Endometrial microvascular endothelial cells (primary cell): ENCODE measurements around the gene FAM20B. TPM values are rescaled to one million over a fixed set of nuclear protein-coding genes. Genes with fewer than 3 reads are reported as not detected.

Source experiments
- in situ Hi-C: cut with HindIII; loops from 2 replicates; pipeline ENCODE4 v1.10.0; 2017; ENCODE audit warnings: low sequenced_read_pairs, low pct_unique_long_range_greater_than_20kb; ENCODE audit errors: inconsistent ontology term
- total RNA-seq: library from RNA; depleted of rRNA; stranded (reverse); fragments of >200 nt; gene quantifications from one replicate; pipeline ENCODE4 v1.2.3, GENCODE V29; 2015; ENCODE audit errors: inconsistent ontology term

The FAM20B gene
- total RNA-seq, 1 donor from 2014 or later: 32.0 TPM

DNA sequence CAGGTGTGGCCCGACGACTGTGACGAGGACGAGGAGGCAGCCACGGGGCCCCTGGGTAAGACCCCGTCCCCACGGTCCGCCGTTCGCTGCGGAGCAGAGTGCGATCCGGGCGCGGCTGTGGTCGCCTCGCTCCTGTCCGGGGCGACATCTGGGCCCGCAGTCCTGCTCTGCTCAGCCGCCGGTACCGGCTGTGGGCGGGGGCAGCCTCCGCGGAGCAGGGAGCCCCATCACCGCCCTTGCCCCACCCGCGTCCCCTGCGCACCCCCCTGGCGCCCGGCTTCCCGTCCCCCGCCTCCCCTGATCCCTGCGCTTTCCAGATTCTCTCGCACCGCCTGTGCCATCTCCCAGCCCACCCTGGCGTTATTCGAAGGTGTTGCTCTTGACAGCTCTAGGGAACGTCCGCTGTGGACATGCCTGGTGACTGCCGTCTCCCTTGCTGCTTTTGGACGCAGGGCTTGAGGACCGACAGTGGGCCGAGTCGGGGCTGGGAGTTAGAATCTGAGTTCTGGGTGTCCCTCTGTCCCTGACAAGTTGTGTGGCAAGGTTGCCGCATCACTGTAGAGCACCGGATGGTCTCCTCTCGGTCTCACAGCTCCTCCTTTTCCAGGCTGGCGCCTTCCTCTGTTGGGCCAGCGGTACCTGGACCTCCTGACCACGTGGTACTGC lies 56.8 kb downstream of the FAM20B start:
- in situ Hi-C loops: no loop called here

DNA sequence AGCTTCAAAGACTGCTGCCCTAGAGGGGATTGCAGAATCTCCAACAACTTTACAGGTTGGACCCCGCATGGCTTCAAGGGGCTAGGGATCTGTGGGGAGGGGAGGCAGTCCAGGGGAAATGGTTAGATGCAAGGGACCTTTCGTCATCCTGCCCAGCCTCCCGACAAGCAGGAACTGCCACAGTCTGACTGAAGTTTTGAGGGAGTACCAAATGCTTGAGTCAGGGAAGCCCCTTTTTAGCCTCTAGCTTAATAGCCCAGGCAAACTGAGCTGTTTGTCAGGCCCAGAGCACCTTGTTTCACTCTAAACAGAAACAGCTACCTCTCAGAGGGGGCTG lies 57.3 kb downstream of the FAM20B start:
- in situ Hi-C loops: no loop called here

DNA sequence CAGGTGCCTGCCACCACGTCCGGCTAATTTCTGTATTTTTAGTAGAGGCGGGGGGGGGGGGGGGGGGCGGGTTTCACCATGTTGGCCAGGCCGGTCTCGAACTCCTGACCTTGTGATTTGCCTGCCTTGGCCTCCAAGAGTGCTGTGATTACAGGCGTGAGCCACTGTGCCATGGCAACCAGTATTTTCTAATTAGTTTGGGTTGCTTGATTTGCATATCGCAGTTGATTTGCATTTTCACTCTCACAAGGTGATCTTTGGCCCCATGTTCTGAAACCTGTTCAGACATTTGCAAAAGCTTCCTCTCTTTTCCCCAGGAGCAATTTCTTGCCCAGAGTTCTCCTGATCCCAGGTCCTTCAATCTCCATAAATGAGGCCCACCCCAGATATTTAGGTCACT lies 57.8 kb downstream of the FAM20B start:
- in situ Hi-C loops: no loop called here

DNA sequence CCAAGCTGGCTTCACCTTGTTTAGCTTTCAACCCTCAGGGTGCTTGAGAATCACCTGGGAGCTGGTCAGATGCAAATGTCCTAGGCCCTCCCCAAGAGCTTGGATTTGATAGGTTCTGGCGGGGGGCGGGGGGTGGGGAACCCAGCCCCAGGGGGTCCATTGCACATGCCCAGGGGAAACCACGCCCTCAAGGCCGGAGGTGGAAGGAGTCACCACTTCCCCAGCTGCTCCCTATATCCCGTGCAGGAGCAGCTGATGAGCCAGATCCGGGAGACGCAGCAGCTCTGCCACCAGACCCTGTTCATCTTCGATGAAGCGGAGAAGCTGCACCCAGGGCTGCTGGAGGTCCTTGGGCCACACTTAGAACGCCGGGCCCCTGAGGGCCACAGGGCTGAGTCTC lies 62.0 kb downstream of the FAM20B start:
- in situ Hi-C loops: no loop called here

DNA sequence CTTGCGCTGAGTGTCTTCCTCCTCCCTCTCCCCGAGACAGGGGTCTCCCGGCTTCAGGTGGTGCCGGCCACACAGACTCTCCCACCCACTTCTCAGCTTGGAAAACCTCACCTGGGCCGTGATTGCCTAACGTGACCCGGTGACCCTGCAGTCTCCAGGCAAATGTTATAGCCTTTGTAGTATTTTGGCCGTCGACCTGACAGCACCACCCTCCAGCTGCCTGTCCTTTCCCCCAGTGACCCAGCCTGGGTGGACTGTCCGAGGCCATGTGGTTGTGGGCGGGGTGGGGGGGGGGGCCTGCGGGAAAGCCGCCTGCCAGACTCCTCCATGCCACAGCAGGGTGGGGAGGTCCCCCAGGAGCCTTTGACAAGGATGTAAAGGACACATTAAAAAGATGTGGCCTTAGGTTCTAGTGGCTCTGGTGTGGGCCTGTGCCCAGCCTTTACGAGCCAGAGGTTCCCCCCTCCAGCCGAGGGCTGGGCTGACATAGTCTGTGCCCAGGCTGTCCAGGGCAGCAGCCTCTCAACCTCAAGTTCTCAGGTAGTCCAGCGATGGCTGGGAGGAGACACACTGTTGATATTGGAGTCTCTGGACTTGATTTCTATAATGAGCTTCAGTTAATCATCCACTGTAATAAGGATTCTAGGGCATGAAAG lies 64.3 kb downstream of the FAM20B start:
- in situ Hi-C loops: no loop called here

DNA sequence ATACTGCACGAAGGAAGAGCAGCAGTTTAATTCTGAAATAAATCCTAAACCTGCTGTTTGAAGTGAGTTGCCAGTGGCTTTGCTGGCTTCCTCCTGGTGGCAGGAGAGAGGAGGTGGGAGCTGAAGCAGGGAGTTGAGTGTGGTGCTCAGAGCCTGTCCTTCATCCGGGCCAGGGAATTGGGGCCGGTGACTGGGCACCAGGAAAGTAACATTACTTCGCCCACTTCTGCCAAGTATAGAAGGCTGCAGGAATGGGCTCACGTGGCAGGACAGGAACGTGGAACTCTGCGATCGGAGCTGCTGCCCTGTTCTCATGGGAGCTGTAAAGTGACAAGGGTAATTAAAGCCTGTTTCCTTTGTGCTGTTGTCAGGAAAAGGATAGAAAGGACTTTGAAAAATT lies 64.8 kb downstream of the FAM20B start:
- in situ Hi-C loops: no loop called here

DNA sequence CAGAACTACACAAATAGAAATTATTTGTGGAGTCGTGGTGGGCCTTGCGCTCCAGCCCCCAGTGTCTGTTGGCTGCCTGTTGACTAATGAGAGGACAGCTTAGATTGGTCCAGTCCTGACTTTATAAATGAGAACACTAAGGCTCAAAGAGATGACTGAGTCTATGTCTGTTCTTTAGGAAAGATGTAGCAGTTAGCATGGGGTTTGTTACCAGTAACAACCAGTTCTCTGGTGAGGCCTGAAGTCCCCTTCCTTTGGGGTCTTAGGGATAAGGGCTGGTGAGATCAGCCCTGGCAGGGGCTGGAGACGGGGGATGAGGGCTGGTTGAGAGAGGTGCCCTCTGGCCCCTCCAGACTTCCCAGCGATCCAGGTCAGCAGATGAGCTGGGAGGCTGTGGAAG lies 65.2 kb downstream of the FAM20B start:
- in situ Hi-C loops: no loop called here

DNA sequence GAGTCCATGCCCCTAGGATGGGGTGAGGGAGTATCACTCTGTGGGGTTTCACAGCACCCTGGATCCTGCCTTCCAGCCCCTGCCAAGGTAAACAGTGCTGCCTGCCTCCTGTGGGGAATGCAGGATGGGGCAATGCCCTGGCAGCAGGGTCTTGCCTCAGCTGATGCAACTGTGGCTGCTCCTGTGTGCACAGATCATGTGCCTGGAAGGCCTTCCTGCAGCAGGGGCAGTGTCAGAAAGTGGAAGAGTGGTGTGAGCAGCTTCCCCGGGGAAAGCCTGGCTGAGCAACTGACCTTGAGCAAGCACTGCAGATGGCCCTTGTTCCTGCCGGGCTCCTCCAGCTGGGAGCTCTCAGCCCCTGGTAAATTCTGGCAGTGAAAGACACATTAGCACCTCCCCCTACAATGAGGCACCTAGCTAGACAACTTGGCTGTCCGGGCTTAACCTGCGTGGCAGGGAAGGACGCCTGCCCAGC lies 66.0 kb downstream of the FAM20B start:
- in situ Hi-C loops: no loop called here

DNA sequence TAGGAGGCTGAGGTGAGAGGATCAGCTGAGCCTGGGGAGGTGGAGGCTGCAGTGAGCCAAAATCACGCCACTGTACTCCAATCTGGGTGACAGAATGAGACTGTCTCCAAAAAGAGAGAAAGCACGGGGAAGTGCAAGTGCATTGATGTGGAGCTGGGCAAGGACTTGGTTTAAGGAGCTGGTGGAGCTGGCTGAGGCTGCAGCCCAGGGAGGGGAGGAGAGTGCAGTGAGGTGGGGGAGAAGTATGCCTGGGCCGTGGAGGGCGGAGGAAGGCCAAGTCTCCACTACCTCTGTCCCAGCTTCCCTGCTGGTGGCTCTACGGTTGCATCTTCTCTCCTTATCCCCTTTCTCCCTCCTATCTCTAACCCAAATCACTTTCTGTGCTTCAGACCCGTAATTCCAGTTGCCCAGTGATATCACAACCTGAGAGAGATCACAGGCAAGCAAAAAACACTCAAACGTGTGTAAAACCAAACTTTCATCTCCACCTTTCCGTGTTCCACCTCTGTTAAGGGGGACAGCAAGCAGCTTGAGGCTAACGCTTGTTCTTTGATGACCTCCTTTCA lies 67.3 kb downstream of the FAM20B start:
- in situ Hi-C loops: no loop called here

DNA sequence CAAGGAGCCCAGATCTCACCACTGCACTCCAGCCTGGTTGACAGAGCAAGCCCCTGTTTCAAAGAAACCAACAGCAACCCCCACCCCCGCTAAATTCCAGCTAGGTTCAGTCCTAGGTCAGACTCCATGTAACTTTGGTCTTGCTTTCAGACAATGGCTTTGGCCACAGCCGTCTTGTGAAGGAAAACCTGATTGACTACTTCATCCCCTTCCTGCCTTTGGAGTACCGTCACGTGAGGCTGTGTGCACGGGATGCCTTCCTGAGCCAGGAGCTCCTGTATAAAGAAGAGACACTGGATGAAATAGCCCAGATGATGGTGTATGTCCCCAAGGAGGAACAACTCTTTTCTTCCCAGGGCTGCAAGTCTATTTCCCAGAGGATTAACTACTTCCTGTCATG lies 69.1 kb downstream of the FAM20B start:
- in situ Hi-C loops: no loop called here

DNA sequence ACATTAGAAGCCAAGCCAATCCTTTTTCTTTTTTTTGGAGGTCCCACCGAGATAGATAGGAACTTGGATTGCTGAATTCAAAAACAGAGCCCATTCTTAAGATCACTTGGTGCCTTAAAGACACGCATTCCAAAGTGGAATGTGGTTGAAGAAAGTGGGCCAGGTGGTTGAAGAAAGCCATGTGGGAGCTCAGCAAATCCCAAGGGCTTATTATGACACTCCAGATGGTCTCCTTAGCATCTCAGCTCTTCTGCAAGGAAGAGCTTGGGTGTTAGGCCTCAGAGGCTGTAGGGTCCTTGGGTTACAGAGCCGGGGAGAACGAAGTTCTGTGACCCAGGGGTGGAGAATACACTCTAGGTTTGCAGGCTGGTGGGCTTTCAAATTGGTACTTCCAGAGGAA lies 69.7 kb downstream of the FAM20B start:
- in situ Hi-C loops: no loop called here

DNA sequence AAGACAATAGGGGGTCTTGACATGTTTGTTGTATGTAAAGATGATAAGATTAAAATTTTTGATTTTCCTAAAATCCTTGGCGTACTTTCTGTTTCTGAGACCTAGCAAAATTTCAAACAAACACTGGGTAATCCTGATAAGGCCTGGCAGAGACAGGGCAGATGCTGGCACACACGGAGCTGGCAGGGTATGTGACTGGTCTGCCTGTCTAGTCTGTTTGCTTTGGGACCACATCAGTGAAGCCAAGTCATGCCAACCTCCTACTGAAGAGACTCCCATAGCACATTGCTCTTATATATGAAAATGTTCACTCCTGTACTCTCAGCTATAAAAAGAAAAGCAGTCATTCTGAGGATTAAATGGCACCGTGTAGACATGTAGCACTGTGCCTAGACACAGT lies 70.2 kb downstream of the FAM20B start:
- in situ Hi-C loops: no loop called here

DNA sequence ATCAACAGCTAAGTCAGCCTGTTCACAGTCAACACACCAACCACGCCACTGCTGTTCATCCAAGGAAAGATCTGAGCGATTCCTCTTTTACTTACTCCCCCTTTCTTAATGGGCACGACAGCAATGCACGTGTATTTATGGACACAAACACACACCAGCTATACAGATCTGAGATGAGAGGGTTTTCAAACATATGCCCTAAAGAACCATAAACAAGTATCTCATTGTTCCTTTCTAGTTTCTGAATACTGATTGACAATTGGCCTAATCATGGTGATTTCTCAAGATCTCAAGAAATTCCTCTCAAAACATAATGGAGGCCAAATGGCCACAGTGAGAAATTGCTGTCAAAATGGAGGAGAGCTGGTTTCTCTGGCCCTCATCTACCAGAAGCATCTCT lies 74.2 kb downstream of the FAM20B start:
- in situ Hi-C loops: no loop called here

DNA sequence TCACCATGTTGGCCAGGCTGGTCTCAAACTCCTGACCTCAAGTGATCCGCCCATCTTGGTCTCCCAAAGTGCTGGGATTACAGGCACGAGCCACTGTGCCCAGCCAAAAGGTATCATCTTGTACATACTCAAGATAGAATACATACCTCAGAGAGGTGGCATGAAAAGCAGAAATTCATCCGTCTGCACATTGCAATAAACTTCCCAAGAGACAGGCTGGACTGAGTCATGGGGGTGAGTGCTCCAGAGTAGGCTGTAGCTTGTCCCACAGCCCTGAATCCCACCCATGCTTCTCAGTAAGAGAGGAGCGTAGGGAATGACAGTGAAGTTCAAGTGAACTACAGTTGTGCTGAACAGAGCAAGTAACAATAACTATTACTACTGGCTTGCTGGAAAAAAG lies 75.9 kb downstream of the FAM20B start:
- in situ Hi-C loops: no loop called here

DNA sequence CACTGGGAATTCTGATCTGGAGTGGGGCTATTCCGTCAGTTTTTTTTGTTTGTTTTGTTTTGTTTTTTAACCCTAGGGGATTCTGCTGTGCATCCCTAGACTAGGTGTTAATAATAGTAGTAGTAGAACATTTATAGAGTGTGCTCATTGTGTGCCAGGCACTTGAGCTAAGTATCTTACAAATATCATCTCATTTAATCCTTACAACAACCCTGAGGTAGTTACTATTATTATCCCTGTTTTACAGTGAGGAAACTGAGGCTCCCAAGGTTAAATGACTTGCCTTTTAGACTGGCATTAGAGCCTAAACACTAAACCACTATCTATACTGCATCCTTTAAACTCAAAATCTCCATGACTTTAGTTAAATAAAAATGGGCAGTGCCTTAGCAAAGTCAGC lies 78.3 kb downstream of the FAM20B start:
- in situ Hi-C loops: no loop called here

DNA sequence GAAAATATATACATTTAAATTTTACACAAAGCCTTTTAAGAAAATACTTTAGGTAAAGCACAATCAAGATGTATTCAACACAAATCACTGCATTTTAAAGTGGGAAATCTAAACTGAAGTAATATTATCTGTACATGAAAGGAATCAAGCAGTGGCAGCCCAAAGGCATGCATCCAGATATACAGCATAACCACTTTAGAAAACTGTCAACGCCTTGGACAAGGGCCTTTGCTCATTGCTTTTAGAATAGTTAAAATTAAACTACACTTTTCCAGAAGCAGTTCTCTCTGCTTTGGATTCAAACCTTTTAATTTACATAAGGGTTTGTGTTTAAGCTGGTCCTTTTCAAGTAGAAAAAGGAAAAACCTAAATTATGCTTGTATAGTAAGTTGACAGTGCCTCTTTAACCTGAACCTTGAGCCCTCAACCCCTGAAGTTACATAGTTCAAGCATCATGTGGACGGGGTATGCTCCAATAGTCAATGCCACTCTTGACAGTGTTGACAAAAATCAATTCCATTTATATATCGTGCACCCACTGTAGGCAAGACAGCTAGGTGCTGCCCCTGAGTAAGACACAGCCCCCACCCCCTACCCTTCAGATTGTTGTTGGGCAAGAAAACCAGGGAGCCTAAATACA lies 79.0 kb downstream of the FAM20B start:
- in situ Hi-C loops: no loop called here

DNA sequence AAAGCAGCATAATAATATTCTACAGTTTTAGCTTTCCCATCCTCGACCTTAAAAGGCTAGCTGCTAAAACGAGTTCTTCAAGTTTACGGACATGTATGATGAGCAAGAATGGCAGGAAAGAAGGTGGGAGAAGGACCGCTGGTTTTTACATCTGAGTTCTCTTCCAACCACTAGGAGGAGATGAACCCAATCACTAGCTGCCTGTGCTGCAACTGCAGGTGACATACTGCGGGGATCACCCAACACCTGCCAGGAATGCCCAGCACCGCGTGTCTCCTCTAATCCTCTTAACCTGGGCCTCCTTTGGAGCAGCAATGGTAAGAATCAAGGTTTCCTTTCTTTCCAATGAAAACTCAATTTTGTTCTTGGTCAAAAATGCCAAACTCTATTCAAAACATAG lies 79.7 kb downstream of the FAM20B start:
- in situ Hi-C loops: no loop called here

DNA sequence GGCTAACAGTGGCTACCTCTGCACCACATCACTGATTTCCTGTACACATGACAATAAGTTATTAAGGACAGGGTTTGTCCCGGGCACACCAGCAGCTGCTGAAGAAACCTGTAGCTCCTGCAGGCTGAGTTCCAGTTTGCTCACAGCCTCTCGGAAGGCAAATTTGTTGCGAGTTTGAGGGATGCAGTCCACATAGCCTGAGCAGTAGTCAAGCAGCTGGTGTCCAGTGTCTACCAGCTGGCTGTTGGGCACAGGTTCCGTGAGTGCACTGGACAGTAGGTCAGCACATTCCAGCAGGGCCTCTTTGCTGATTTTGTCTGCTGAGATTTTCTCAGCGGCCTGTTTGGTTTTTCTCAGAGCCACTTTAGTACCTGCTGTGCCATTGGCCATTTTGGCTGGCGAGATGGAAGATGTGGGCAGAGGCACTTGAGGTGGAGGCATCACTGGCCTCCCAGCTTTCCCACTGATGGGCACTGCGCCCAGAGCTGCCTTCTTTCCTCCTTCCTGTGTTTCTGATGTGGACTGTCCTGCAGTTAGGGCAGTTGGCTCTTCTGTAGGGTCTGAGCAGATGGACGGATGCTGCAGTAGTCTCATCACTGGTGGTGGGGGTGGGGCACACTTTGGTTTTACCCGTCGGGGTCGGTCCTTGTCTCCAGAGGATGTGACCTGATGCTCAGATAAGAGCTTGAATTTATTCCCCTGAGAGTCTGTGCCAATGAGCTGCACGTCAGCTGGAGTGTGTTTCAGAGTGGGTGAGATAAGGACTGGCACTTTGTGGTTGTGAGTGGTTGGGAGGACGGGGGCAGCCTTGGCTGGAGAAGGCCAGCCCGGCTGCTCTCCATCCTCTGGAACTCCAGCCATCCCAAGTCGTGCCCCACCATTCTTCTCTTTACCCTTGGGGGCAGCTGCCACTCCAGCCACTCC lies 82.3 kb downstream of the FAM20B start:
- in situ Hi-C loops: no loop called here

DNA sequence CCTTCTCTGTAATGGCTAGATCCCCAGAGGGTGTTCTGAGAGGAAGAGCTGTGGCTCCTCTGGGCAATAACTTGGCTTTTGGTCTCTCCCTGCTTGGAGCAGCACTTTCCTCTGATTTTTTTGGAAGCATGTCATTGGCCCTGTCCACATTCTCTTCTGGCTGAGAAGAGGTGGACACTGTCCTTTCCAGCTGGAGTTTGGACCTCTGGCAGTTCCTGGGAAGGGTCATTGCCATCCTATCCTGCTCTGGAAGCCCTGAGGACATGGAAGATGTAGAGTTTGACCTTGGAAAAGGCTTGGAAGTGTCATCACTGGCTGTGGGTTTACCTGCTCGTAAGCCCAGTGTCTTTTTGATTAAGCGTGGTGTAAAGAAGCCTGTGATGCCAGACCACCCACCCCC lies 83.0 kb downstream of the FAM20B start:
- in situ Hi-C loops: no loop called here
